ENCODE measurements around the gene ALG12. TPM values are rescaled to one million over a fixed set of nuclear protein-coding genes. Genes with fewer than 3 reads are reported as not detected.

ALG12 gene
- total RNA-seq, 4 donors from 2014 or later, result 10.1 to 24.4 (median 18.3) TPM

DNA sequence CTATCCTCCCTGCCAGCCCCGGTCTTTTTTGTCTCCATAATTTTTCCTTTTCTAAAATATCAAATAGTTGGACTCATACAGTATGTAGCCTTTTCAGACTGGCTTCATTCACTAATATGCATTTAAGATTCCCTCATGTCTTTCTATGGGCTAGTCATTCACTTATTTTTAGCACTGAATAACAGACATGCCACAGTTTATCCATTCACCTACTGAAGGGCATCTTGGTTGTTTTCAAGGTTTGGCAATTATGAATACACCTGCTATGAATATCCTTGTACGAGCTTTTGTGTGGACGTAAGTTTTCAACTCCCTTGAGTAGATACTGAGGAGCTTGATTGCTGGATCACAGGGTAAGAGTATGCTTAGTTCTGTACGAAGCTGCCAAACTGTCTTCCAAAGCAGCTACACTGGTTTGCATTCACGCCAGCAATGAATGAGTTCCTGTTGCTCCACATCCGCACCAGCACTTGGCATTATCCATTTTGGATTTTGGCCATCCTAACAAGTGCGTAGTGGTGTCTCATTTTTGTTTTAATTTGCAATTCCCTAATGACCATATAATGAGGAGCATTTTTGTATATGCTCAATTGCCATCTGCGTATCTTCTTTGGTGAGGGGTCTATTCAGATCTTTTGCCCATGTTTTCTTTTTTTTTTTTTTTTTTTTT is 21.1 kb downstream of the ALG12 start:
- 97 to 98% methylated on average over 7 to 8 of the region's 8 CpGs for WGBS, 2 donors (ENCODE audit: low coverage in 1 of 2)

DNA sequence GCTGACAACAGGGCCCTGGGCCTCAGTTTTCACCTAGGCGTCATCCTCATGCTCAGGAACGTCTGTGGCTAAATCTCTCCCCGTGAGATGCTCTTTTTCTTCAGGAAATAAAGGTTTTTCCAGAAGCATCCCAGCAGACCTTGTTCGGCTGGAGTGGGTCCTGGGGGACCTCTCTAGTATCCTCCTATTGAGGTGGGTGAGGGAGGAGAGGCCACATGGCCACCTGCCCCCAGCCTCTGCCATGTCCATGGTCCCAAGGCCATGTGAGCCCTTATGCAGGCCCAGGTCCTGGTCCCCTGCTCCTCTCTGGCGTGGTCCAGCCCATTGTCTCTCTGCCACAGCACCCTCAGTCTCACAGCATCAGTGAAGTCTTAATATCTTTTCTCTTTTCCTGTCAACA is 22.0 kb downstream of the ALG12 start:
- H3K9me3 ChIP-seq, result no peaks in the 10 kb centered on the region
- no peaks in the 10 kb centered on the region for H3K36me3 ChIP-seq
- TF ChIP-seq, protein P1, sequence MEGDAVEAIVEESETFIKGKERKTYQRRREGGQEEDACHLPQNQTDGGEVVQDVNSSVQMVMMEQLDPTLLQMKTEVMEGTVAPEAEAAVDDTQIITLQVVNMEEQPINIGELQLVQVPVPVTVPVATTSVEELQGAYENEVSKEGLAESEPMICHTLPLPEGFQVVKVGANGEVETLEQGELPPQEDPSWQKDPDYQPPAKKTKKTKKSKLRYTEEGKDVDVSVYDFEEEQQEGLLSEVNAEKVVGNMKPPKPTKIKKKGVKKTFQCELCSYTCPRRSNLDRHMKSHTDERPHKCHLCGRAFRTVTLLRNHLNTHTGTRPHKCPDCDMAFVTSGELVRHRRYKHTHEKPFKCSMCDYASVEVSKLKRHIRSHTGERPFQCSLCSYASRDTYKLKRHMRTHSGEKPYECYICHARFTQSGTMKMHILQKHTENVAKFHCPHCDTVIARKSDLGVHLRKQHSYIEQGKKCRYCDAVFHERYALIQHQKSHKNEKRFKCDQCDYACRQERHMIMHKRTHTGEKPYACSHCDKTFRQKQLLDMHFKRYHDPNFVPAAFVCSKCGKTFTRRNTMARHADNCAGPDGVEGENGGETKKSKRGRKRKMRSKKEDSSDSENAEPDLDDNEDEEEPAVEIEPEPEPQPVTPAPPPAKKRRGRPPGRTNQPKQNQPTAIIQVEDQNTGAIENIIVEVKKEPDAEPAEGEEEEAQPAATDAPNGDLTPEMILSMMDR (IDR thresholded peaks at IDR 0.05), result no peak
- TF ChIP-seq POLR2A (IDR thresholded peaks at IDR 0.05) (no peak), POLR2AphosphoS5 (IDR thresholded peaks at IDR 0.05) (no peak), EP300 (IDR thresholded peaks at IDR 0.05; ENCODE audit: low read depth) (no peak)
- no peak overlapping the region for H3K27ac ChIP-seq
- in situ Hi-C loops (cut with MboI; ENCODE audit: low pct_ligation_motif_present in 1 of 4, low pct_unique_long_range_greater_than_20kb in 1 of 4, low sequenced_read_pairs in 3 of 4), result no loop called here
- no peak for DNase-seq
- intact Hi-C loops (cut with DNase I; ENCODE audit: low total_unique reads), result no loop called here
- H3K4me3 ChIP-seq, result no peak overlapping the region
- WGBS, 2 donors (ENCODE audit: low coverage in 1 of 2), result 97 to 100% methylated on average over 1 to 5 of the region's 5 CpGs
- H3K27me3 ChIP-seq, result no peaks in the 10 kb centered on the region
- H3K4me1 ChIP-seq, result no peaks in the 10 kb centered on the region

More for the DNA sequence above, 21.1 kb downstream of the ALG12 start:
- in situ Hi-C loops (cut with MboI; ENCODE audit: low pct_ligation_motif_present in 1 of 4, low pct_unique_long_range_greater_than_20kb in 1 of 4, low sequenced_read_pairs in 3 of 4) (no loop called here), intact Hi-C loops (cut with DNase I; ENCODE audit: low total_unique reads) (no loop called here)
- no peaks in the 10 kb centered on the region for H3K9me3 ChIP-seq
- no peaks in the 10 kb centered on the region for H3K36me3 ChIP-seq
- no peak overlapping the region for H3K27ac ChIP-seq
- TF ChIP-seq POLR2AphosphoS5 (IDR thresholded peaks at IDR 0.05), result no peak
- TF ChIP-seq POLR2A (IDR thresholded peaks at IDR 0.05), result no peak
- TF ChIP-seq EP300 (IDR thresholded peaks at IDR 0.05; ENCODE audit: low read depth), result no peak
- TF ChIP-seq, protein P1 (IDR thresholded peaks at IDR 0.05), result no peak
- no peaks in the 10 kb centered on the region for H3K4me1 ChIP-seq
- DNase-seq, result no peak
- no peaks in the 10 kb centered on the region for H3K27me3 ChIP-seq
- H3K4me3 ChIP-seq, result no peak overlapping the region

DNA sequence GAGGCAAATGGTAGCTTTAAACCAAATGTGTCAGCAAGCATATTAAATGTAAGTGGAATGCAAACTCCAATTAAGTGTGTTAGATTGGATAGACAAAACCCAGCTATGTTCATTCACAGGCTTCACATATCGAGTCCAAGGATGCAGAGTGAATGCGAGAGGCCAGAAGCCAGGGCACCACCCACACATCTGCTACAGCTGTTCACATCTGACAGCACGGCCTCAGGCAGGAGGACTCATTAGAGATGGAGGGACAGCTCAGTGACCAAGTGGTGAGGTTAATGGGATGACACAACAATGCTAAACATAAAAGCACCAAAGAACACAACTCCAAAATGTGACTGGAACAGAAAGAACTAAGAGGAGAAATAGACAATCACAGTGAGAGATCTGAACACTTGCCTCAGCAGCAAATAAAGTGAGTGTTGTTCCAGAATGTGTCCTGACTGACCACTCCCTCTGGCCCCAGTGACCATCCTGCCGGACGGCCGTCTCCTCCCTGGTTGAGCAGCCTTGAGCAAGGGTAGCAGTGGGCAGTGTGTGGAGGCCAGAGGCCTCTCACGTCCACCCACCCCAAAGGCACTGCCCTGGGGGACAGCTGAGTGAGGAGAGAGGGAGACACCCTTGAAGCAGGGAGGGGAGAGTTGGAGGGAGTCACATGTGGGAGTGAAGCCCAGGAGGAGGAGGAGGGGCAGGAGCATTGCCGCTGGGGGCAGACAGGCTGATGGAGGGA is 23.8 kb downstream of the ALG12 start:
- Histone ChIP-seq H3K9me3 (no peaks in the 10 kb centered on the region), H3K27me3 (no peaks in the 10 kb centered on the region), H3K4me3 (no peak overlapping the region), H3K27ac (no peak overlapping the region), H3K4me1 (no peaks in the 10 kb centered on the region), H3K36me3 (no peaks in the 10 kb centered on the region)
- intact Hi-C loops (cut with DNase I; ENCODE audit: low total_unique reads), result no loop called here
- in situ Hi-C loops (cut with MboI; ENCODE audit: low pct_ligation_motif_present in 1 of 4, low pct_unique_long_range_greater_than_20kb in 1 of 4, low sequenced_read_pairs in 3 of 4), result no loop called here
- WGBS, 2 donors (ENCODE audit: low coverage in 1 of 2), result 83 to 87% methylated on average over 4 to 8 of the region's 8 CpGs
- TF ChIP-seq EP300 (IDR thresholded peaks at IDR 0.05; ENCODE audit: low read depth) (no peak), POLR2A (IDR thresholded peaks at IDR 0.05) (no peak), POLR2AphosphoS5 (IDR thresholded peaks at IDR 0.05) (no peak)
- TF ChIP-seq, protein P1 (IDR thresholded peaks at IDR 0.05), result no peak
- DNase-seq, result no peak

- in situ Hi-C loops (cut with MboI; ENCODE audit: low pct_ligation_motif_present in 1 of 4, low pct_unique_long_range_greater_than_20kb in 1 of 4, low sequenced_read_pairs in 3 of 4), result no loop called here
- WGBS, 2 donors (ENCODE audit: low coverage in 1 of 2), result 81 to 98% methylated on average over 4 of the region's 4 CpGs
These were observed 25.2 kb downstream of the ALG12 start for GRCh38 chr22:49893025-49893424.

More at GRCh38 chr22:49893025-49893424, 25.2 kb downstream of the ALG12 start:
- TF ChIP-seq POLR2AphosphoS5 (IDR thresholded peaks at IDR 0.05) (no peak), EP300 (IDR thresholded peaks at IDR 0.05; ENCODE audit: low read depth) (no peak), POLR2A (IDR thresholded peaks at IDR 0.05) (no peak)
- TF ChIP-seq, protein P1 (IDR thresholded peaks at IDR 0.05), result no peak
- H3K4me3 ChIP-seq, result no peak overlapping the region
- H3K4me1 ChIP-seq, result no peaks in the 10 kb centered on the region
- H3K27ac ChIP-seq, result no peak overlapping the region
- H3K36me3 ChIP-seq, result no peaks in the 10 kb centered on the region
- no peaks in the 10 kb centered on the region for H3K9me3 ChIP-seq
- intact Hi-C loops (cut with DNase I; ENCODE audit: low total_unique reads), result no loop called here
- no peak for DNase-seq
- no peaks in the 10 kb centered on the region for H3K27me3 ChIP-seq
